ENCODE results near the gene MAVS.
"Not testable (repeated sequence)": the region's sequence is repeated elsewhere in the genome, so short reads cannot be mapped to it uniquely, and the experiment has no call there.

Gene MAVS

GRCh38 chr20:3828798-3829197 lies 17.8 kb upstream of the MAVS start:
- Histone ChIP-seq H3K27me3 (ENCODE audit: control insufficient read depth, insufficient read depth, low read length) (no peaks in the 10 kb centered on the region), H3K36me3 (ENCODE audit: control insufficient read depth, insufficient read depth, low read length) (peaks cover 6% of the 10 kb centered on the region; the same call in 1 of the 2 replicates), H3K27ac (ENCODE audit: low read depth, low read length) (no peak overlapping the region), H3K4me1 (ENCODE audit: control insufficient read depth, insufficient read depth, low read length) (no peaks in the 10 kb centered on the region), H3K4me3 (ENCODE audit: low read depth, low read length) (no peak overlapping the region), H3K9ac (ENCODE audit: low read depth, low read length) (no peak overlapping the region), H3K9me3 (ENCODE audit: control insufficient read depth, insufficient read depth, low read length) (no peaks in the 10 kb centered on the region)

GRCh38 chr20:3829891-3830290 lies 16.7 kb upstream of the MAVS start:
- H3K27me3 ChIP-seq (ENCODE audit: control insufficient read depth, insufficient read depth, low read length); H3K36me3 ChIP-seq (ENCODE audit: control insufficient read depth, insufficient read depth, low read length); H3K4me3 ChIP-seq (ENCODE audit: low read depth, low read length); H3K9ac ChIP-seq (ENCODE audit: low read depth, low read length); H3K27ac ChIP-seq (ENCODE audit: low read depth, low read length); H3K4me1 ChIP-seq (ENCODE audit: control insufficient read depth, insufficient read depth, low read length); H3K9me3 ChIP-seq (ENCODE audit: control insufficient read depth, insufficient read depth, low read length): not testable (repeated sequence)

GRCh38 chr20:3836132-3836531 lies 10.5 kb upstream of the MAVS start:
- H3K27me3 ChIP-seq (ENCODE audit: control insufficient read depth, insufficient read depth, low read length) = no peaks in the 10 kb centered on the region
- H3K4me1 ChIP-seq (ENCODE audit: control insufficient read depth, insufficient read depth, low read length) = peaks cover 4% of the 10 kb centered on the region; the same call in 1 of the 2 replicates
- no peak overlapping the region for H3K9ac ChIP-seq (ENCODE audit: low read depth, low read length)
- H3K36me3 ChIP-seq (ENCODE audit: control insufficient read depth, insufficient read depth, low read length) = no peaks in the 10 kb centered on the region
- H3K9me3 ChIP-seq (ENCODE audit: control insufficient read depth, insufficient read depth, low read length) = no peaks in the 10 kb centered on the region
- no peak overlapping the region for H3K27ac ChIP-seq (ENCODE audit: low read depth, low read length)
- no peak overlapping the region for H3K4me3 ChIP-seq (ENCODE audit: low read depth, low read length)

- no peak overlapping the region for H3K9ac ChIP-seq (ENCODE audit: low read depth, low read length)
Observed at GRCh38 chr20:3839328-3839727, 7.3 kb upstream of the MAVS start.

GRCh38 chr20:3840201-3840600 lies 6.4 kb upstream of the MAVS start:
- H3K27me3 ChIP-seq (ENCODE audit: control insufficient read depth, insufficient read depth, low read length); H3K9me3 ChIP-seq (ENCODE audit: control insufficient read depth, insufficient read depth, low read length); H3K9ac ChIP-seq (ENCODE audit: low read depth, low read length); H3K27ac ChIP-seq (ENCODE audit: low read depth, low read length); H3K36me3 ChIP-seq (ENCODE audit: control insufficient read depth, insufficient read depth, low read length); H3K4me1 ChIP-seq (ENCODE audit: control insufficient read depth, insufficient read depth, low read length); H3K4me3 ChIP-seq (ENCODE audit: low read depth, low read length): not testable (repeated sequence)

More at GRCh38 chr20:3839328-3839727, 7.3 kb upstream of the MAVS start:
- no peaks in the 10 kb centered on the region for H3K9me3 ChIP-seq (ENCODE audit: control insufficient read depth, insufficient read depth, low read length)
- peaks cover 4% of the 10 kb centered on the region; the same call in 1 of the 2 replicates for H3K4me1 ChIP-seq (ENCODE audit: control insufficient read depth, insufficient read depth, low read length)
- no peaks in the 10 kb centered on the region for H3K27me3 ChIP-seq (ENCODE audit: control insufficient read depth, insufficient read depth, low read length)
- no peak overlapping the region for H3K27ac ChIP-seq (ENCODE audit: low read depth, low read length)
- H3K36me3 ChIP-seq (ENCODE audit: control insufficient read depth, insufficient read depth, low read length) = no peaks in the 10 kb centered on the region
- no peak overlapping the region for H3K4me3 ChIP-seq (ENCODE audit: low read depth, low read length)

- Histone ChIP-seq H3K9ac (ENCODE audit: low read depth, low read length) (no peak overlapping the region), H3K4me1 (ENCODE audit: control insufficient read depth, insufficient read depth, low read length) (peaks cover 4% of the 10 kb centered on the region; the same call in 1 of the 2 replicates), H3K27ac (ENCODE audit: low read depth, low read length) (no peak overlapping the region), H3K36me3 (ENCODE audit: control insufficient read depth, insufficient read depth, low read length) (no peaks in the 10 kb centered on the region), H3K4me3 (ENCODE audit: low read depth, low read length) (no peak overlapping the region), H3K27me3 (ENCODE audit: control insufficient read depth, insufficient read depth, low read length) (no peaks in the 10 kb centered on the region), H3K9me3 (ENCODE audit: control insufficient read depth, insufficient read depth, low read length) (no peaks in the 10 kb centered on the region)
Observed at GRCh38 chr20:3842348-3842930, 4.2 kb upstream of the MAVS start.

- H3K27me3 ChIP-seq (ENCODE audit: control insufficient read depth, insufficient read depth, low read length) = no peaks in the 10 kb centered on the region
- H3K4me3 ChIP-seq (ENCODE audit: low read depth, low read length) = no peak overlapping the region
- no peak overlapping the region for H3K27ac ChIP-seq (ENCODE audit: low read depth, low read length)
- H3K9me3 ChIP-seq (ENCODE audit: control insufficient read depth, insufficient read depth, low read length) = no peaks in the 10 kb centered on the region
- peaks cover 4% of the 10 kb centered on the region; the same call in 1 of the 2 replicates for H3K4me1 ChIP-seq (ENCODE audit: control insufficient read depth, insufficient read depth, low read length)
- H3K9ac ChIP-seq (ENCODE audit: low read depth, low read length) = no peak overlapping the region
- no peaks in the 10 kb centered on the region for H3K36me3 ChIP-seq (ENCODE audit: control insufficient read depth, insufficient read depth, low read length)
Observed at GRCh38 chr20:3843490-3843889, 3.1 kb upstream of the MAVS start.

- not testable (repeated sequence) for H3K4me1 ChIP-seq (ENCODE audit: control insufficient read depth, insufficient read depth, low read length); H3K9ac ChIP-seq (ENCODE audit: low read depth, low read length); H3K36me3 ChIP-seq (ENCODE audit: control insufficient read depth, insufficient read depth, low read length); H3K27me3 ChIP-seq (ENCODE audit: control insufficient read depth, insufficient read depth, low read length); H3K9me3 ChIP-seq (ENCODE audit: control insufficient read depth, insufficient read depth, low read length); H3K27ac ChIP-seq (ENCODE audit: low read depth, low read length); H3K4me3 ChIP-seq (ENCODE audit: low read depth, low read length)
Observed at GRCh38 chr20:3843990-3844619, 2.5 kb upstream of the MAVS start.

GRCh38 chr20:3846378-3846739 lies 275 bp upstream of the MAVS start:
- Histone ChIP-seq H3K27me3 (ENCODE audit: control insufficient read depth, insufficient read depth, low read length) (no peaks in the 10 kb centered on the region), H3K9ac (ENCODE audit: low read depth, low read length) (peak overlapping the region; percentile 63), H3K4me3 (ENCODE audit: low read depth, low read length) (peak overlapping the region; percentile 75), H3K9me3 (ENCODE audit: control insufficient read depth, insufficient read depth, low read length) (no peaks in the 10 kb centered on the region), H3K4me1 (ENCODE audit: control insufficient read depth, insufficient read depth, low read length) (no peaks in the 10 kb centered on the region), H3K27ac (ENCODE audit: low read depth, low read length) (peak overlapping the region; percentile 33), H3K36me3 (ENCODE audit: control insufficient read depth, insufficient read depth, low read length) (0 out of 2 replicates have a peak, but pooled peaks cover 3% of the 10 kb centered on the region)

GRCh38 chr20:3847429-3847940 lies 851 bp downstream of the MAVS start:
- Histone ChIP-seq H3K4me3 (ENCODE audit: low read depth, low read length) (peak overlapping the region; percentile 75), H3K27me3 (ENCODE audit: control insufficient read depth, insufficient read depth, low read length) (no peaks in the 10 kb centered on the region), H3K36me3 (ENCODE audit: control insufficient read depth, insufficient read depth, low read length) (0 out of 2 replicates have a peak, but pooled peaks cover 3% of the 10 kb centered on the region), H3K4me1 (ENCODE audit: control insufficient read depth, insufficient read depth, low read length) (no peaks in the 10 kb centered on the region), H3K9me3 (ENCODE audit: control insufficient read depth, insufficient read depth, low read length) (no peaks in the 10 kb centered on the region), H3K9ac (ENCODE audit: low read depth, low read length) (peak overlapping the region; percentile 69; the same call in 1 of the 2 replicates), H3K27ac (ENCODE audit: low read depth, low read length) (peak overlapping the region; percentile 66)

- H3K36me3 ChIP-seq (ENCODE audit: control insufficient read depth, insufficient read depth, low read length) = 0 out of 2 replicates have a peak, but pooled peaks cover 3% of the 10 kb centered on the region
- no peak overlapping the region for H3K27ac ChIP-seq (ENCODE audit: low read depth, low read length)
- H3K4me1 ChIP-seq (ENCODE audit: control insufficient read depth, insufficient read depth, low read length) = no peaks in the 10 kb centered on the region
- H3K9ac ChIP-seq (ENCODE audit: low read depth, low read length) = no peak overlapping the region
- no peaks in the 10 kb centered on the region for H3K27me3 ChIP-seq (ENCODE audit: control insufficient read depth, insufficient read depth, low read length)
- H3K4me3 ChIP-seq (ENCODE audit: low read depth, low read length) = no peak overlapping the region
- no peaks in the 10 kb centered on the region for H3K9me3 ChIP-seq (ENCODE audit: control insufficient read depth, insufficient read depth, low read length)
Observed at GRCh38 chr20:3848565-3848964, 1.9 kb downstream of the MAVS start.

All from HUES48 (cell line).